GM19035 (cell line): ENCODE data around the gene ZPBP.
"Not testable (repeated sequence)": the region's sequence is repeated elsewhere in the genome, so short reads cannot be mapped to it uniquely, and the experiment has no call there.

Source experiments
- ATAC-seq: cut with Tn5 transposase; IDR thresholded peaks from one replicate; pipeline ENCODE4 v1.9.1; 2021; ENCODE audit not compliant: unreplicated experiment

The ZPBP gene

DNA sequence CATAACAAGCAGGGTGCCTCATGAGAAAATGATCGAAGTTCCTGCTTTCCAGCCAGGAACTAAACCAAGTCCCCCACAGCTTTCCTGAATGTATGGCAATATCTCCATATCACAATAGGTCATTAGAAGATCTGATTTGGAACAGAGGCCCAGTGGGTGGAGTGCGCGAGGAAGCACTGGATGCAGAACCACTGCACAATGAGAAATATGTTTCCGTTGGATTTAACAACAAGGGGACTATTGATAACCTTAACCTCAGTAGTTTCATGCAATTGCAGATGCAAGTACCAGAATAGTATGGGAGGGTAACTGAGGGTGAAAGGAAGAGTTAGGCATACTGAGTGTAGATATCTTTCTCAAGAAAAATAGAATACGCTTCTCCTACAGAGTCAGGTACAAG, 45.3 kb downstream of the ZPBP start:
- ATAC-seq = no peak

DNA sequence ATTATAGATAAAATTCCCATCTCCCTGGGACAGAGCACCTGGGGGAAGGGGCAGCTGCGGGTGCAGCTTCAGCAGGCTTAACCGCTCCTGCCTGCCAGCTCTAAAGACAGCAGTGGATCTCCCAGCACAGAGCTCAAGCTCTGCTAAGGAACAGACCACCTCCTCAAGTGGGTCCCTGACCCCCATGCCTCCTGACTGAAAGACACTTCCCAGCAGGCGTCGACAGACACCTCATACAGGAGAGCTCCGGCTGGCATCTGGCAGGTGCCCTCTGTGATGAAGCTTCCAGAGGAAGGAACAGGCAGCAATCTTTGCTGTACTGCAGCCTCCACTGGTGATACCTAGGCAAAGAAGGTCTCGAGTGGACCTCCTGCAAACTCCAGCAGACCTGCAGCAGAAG, 51.9 kb downstream of the ZPBP start:
- ATAC-seq = not testable (repeated sequence)

DNA sequence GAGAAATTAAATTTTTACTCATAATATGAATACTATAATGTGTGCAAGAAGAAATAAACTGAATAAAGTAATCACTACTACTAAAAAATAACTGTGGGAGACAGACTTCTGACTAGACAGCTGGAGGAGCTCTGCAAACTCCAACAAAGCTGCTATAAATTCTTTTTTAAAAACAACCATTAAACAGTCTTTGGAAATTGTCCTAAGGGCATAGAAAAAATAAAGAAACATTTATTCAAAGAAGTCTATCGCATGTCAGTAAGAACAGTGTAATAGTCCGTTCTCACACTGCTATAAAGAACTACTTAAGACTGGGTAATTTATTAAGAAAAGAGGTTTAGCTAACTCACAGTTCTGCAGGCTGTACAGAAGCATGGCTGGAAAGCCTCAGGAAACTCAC, 56.0 kb downstream of the ZPBP start:
- ATAC-seq = no peak

DNA sequence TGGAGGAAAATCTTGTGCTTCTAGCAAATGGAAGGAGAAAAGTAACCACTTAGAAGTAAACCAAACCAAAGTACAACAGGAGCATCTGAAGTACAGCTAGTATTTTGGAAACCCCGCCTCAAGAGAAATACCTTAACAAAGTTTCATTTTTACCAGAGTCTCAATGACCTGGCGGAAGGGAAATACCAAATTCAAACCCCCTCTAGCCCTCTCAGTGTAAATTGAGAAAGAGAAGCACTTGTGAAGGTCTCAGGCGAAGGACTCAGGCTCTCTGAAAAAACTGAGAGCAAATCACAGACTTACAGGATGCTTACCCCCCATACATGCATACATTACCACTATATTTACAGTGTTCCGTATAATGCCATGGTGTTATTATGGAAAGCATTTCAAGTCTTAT, 70.1 kb downstream of the ZPBP start:
- ATAC-seq = peak; percentile 71

DNA sequence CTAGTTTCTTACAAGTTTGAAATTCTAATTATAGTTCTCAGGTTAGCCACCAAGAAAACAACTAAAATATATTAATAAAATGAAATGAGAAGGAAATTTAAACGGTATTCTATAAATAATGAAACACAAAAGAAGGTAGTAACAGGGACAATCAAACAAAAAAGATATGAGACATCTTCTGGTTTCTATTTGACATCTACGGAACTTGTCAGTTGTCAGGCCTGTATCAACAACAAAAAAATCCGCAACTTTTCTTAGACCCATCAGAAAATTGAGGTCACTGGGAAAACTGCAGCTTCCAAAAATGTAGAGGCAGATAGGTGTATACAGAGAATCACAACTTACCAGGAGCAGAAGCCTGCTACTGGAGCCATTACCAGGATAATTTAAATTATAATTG, 70.6 kb downstream of the ZPBP start:
- ATAC-seq = peak; percentile 31

DNA sequence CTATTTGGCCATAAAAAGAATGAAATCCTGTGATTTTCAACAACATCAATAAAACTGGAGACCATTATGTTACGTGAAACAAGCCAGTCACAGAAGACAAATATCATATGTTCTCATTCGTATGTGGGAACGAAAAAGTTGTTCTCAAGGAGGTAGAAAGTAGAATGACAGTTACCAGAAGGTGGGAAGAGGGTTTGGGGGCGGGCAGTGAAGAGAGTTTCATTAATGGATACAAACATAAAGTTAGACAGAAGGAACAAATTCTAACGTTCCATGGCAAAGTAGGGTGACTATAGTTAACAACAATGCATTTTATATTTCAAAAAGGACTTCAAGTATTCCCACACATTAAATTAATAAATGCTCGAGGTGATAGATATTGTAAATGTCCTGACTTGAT, 97.4 kb downstream of the ZPBP start:
- no peak for ATAC-seq

DNA sequence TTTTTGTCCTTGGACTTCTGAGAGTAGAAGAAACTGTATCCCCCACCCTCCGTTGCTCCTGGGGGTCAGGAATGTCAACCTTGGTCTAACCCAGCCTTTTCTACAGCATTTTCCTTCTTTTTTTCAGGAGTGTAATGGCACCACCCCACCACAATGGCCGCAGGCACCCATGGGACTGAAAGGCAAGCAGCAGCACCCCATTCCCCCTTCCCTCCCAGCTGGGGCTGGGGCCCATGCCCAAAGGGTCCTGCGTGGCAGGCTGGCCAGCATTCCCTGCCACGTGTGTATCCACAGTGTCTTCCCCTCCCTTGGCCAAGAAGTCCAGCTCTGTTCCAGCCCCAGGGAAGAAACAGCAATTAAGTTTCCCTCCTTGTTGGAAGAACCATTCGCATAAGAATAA, 106.9 kb downstream of the ZPBP start:
- ATAC-seq = no peak

DNA sequence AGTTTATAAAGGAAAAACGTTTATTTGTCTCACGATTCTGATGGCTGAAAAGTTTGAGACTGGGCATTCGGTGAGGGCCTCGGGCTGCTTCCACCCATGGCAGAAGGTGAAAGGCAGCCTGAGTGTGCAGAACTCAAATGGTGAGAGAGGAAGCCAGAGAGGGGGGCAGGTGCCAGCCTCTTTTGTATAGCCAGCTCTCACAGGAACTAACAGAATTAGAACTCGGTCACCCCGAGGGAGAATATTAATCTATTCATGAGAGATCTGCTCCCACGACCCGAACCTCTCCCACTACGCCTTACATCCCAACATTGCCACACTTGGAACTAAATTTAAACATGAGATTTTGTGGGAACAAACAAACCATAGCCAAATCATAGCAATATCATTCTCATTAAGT, 112.6 kb downstream of the ZPBP start:
- no peak for ATAC-seq

DNA sequence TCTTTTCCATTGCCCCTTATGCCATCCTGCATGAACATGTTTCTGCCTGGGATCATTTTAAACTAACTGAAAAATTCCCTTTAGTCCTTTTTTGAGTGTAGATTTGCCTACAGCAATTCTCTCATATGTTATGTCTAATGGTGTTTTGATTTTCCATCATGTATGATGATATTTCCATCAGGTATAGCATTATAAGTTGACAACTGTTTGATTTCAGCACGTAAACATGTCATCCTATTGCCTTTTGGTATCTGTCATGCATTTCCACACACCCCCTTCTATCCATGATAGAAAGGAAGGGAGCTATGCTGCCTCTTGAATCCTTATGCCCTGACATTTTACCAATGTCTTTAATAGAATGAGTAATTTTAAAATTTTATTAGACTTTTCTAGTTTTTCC, 116.8 kb downstream of the ZPBP start:
- ATAC-seq = no peak

DNA sequence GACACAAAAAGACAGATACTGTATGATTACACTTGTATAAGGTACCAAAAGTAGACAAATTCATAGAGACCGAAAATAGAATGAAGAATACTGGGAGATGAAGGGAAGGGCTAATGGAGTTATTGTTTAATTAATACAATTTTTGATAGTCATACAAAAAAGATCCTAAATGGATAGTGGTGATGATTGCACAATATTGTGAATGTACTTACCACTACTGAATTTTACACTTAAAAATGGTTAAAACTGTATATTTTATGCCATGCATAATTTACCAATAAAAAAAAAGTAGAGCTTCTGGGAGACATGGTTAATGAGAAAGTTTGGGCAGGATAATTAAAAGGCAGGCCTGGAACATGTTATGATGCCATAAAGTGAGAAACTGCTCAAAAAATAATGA, 119.0 kb downstream of the ZPBP start:
- ATAC-seq = no peak

DNA sequence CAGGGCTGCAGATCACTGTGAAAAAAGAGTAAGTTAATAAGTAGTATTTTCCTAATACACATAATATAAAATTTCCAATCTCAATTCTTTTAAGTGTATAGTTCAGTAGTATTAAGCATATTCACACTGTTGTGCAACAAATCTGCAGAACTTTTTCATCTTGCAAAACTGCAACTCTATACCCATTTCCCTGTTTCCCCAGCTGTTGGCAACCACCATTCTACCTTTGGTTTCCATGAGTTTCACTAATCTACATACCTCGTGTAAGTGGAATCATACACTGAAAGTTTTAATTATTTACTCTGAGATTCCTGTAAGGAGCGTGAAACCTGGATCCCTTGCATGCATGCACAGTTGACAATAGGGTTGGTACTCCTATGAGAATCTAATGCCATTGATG, 155.4 kb downstream of the ZPBP start:
- ATAC-seq = no peak

DNA sequence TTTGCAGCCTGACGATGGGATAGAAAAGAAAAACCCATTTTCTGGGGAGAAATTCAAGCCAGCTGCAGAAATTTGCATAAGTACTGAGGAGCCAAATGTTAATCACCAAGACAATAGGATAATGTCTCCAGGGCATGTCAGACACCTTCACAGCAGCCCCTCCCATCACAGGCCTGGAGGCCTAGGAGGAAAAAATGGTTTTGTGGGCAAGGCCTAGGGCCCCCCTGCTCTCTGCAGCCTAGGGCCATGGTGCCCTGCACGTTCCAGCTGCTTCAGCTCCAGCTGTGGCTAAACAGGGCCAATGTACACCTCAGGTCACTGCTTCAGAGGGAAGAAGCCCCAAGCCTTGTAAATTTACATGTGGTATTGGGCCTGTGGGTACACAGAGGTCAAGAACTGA, 161.4 kb downstream of the ZPBP start:
- ATAC-seq = no peak

DNA sequence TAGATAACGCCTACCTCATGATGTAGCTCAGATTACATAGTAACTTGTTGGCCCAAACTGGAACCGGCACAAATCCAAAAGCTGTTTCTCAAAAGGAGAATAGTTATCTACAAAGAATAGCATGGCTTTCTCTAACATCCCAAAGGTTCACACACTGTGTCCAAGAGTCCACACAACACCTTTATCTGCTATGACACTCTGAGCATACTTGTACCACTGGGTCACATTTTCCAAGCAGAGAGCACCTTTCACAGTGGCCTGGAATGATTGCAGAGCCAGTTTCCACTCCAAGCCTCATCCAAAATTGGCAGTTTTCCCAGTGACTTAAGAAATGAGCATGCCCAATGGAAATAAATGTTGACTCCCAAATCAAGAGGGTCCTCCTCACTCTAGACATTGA, 164.3 kb downstream of the ZPBP start:
- ATAC-seq = no peak

DNA sequence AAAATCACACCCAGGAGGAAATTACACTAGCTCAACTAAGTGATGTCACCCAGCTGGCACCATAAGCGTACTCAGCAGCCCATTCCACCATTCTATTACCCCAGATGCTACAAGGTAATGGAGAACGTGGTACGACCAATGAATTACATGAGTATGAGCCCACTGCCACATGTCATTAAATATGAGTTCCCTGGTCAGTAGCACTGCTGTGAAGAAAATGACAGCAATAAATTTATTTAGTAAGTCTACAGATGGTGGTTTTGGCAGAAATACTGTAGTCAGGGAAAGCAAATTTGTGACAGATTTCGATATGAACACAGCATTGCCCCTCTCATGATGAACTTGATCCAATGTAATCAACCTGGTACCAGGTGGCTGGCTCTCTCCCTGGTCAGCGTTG, 165.4 kb downstream of the ZPBP start:
- ATAC-seq = no peak

DNA sequence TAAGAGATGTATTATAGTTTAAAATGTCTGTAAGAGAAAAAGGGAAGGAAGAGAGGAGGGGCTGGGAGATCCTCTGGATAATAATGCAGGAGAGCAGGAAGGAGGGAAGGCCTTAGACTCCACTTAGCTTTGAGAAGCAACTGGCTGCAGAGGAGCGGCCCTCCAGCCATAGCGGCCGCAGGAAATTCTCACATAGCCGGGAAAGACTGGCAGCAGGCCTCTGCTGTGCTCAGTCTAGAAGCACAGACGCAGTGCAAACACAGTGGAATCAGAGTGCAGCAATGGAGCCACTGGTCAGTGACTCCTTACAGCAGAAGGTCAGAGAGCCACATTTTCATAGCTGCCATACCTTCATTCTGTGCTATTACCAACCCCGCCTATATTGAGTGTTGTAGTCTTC, 166.3 kb downstream of the ZPBP start:
- ATAC-seq = no peak

DNA sequence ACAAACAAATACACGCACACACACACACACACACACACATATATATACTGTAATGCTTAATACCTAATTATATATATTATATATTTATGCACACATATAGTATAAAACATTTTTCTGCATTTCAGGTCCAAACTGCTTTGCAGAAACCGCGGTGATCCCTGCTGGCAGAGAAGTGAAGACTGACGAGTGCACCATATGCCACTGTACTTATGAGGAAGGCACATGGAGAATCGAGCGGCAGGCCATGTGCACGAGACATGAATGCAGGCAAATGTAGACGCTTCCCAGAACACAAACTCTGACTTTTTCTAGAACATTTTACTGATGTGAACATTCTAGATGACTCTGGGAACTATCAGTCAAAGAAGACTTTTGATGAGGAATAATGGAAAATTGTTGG, 181.1 kb downstream of the ZPBP start:
- no peak for ATAC-seq

DNA sequence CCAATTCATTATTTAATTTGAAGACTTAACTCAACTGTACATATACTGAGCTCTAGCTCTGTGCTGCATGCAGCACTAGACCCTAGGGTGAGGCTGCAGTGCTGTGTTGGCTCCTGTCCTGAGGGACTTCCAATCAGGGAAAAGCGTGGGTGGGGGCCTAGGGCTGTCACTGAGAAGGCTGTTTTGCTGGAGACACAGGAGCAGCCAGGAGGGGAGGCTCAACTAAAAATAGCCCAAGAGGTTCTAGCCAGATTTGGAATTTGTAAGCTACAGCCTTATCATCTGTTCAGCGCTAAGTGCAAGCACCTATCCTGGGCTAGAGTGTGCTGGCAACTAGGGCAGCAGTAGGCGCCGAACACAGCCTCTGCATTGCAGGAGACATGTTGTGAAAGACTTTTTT, 198.5 kb downstream of the ZPBP start:
- no peak for ATAC-seq

DNA sequence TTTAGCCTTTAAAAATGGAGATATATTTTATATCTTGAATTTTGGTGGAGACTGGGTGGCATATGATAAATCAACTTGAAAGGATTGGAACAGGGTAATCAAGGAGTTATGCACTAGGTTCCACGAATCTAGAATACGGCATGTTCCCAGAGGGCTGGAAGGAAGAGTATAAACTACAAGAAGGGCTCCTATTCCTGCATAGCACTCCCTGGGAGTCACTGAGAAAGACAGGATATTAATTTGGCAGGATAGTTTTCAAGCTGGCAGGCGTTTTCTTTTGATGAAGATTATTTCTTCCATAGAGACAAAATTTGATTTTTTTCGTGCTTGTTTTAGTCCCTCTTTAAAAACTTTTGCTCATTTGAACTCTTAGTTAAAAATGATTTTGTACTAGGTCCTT, 199.9 kb downstream of the ZPBP start:
- no peak for ATAC-seq

DNA sequence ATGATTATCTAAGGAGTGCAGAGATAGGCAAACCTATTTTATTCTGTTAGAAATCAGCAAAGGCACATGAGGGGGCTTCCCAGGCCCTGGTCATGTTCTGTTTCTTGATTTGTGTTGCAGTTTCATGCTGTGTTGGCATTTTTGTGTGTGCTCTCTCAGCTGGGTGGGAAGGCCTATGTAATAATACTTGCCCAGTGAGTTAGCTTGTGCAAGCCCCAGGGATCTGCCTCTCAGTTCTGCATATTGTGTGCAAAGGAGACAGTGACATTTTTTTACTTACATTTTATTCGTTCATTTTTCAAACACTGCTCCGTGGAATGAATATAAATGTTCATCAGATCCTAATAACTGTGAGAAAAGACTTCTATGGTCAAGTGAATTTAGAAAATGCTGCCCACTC, 200.6 kb downstream of the ZPBP start:
- no peak for ATAC-seq
